A549 (cell line): Measurements from ENCODE around the gene OTOG.

ENCODE experiments used
- BCL3 ChIP-seq: fragments of >200 bp; sonication (Bioruptor Twin); formaldehyde crosslinking; IDR thresholded peaks from 3 replicates; pipeline ENCODE4 v1.6.1; 2016
- BHLHE40 ChIP-seq: IDR thresholded peaks from 2 replicates; pipeline ENCODE4 v1.6.1; 2012; ENCODE audit warnings: low read depth, low read length, inconsistent platforms
- EP300 ChIP-seq, 2 experiments: fragments of >200 bp; sonication (Bioruptor Twin); formaldehyde crosslinking; IDR thresholded peaks; 2 replicates in 1 of 2; 3 replicates in 1 of 2; pipeline ENCODE4 v1.6.1; 2016 to 2017
- HMGXB4 ChIP-seq: fragments of 250-450 bp; sonication (Bioruptor Pico); IDR thresholded peaks from 2 replicates; pipeline ENCODE4 v1.5.0; 2021; ENCODE audit warnings: mild to moderate bottlenecking, moderate library complexity, borderline replicate concordance
- PBX3 ChIP-seq: IDR thresholded peaks from 2 replicates; pipeline ENCODE4 v1.6.1; 2012
- POLR2AphosphoS2 ChIP-seq: conservative IDR thresholded peaks from 2 replicates; pipeline ENCODE4 v1.6.1; 2012; ENCODE audit warnings: low read length, improper control_type of control experiment, inconsistent platforms
- TF ChIP-seq, protein P1 (sequence below): fragments of >200 bp; sonication (Bioruptor Twin); formaldehyde crosslinking; IDR thresholded peaks from 3 replicates; pipeline ENCODE4 v1.5.1; 2016
- TF ChIP-seq, protein P2 (sequence below): fragments of 450-650 bp; IDR thresholded peaks from 2 replicates; pipeline ENCODE4 v1.6.1; 2014; ENCODE audit warnings: antibody characterized with exemption

DNA sequence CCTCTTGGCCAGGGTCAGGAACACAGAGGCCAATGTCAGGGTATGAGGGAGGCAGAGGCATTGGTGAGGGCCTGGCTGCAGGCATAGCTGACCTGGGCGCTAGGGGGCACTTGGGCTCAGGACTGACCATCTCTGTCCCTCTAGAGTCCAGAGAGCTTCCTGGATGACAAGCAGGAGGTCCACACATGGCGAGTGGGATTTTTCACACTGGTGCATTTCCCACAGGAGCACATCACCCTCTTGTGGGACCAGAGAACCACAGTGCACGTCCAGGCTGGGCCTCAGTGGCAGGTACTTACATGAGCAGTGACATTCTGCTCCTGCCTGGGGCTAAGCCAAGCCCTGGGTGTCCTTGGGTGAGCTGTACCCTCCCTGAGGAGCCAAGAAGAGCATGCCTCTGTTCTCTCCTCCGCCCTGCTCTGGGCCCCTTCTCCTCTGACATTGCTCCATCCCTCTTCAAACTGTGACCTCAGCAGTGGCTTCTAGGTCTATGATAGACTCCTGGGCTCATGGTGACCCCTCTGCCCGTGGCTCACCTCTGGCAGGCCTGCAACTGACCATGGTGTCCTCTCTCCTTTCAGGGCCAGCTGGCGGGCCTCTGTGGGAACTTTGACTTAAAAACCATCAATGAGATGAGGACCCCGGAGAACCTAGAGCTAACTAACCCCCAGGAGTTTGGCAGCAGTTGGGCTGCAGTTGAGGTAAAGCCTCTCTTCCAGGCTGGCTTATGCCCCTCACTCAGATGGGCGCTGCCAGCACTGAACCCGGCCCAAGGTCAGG, 46.6 kb downstream of the OTOG start:
- TF ChIP-seq, protein P1, sequence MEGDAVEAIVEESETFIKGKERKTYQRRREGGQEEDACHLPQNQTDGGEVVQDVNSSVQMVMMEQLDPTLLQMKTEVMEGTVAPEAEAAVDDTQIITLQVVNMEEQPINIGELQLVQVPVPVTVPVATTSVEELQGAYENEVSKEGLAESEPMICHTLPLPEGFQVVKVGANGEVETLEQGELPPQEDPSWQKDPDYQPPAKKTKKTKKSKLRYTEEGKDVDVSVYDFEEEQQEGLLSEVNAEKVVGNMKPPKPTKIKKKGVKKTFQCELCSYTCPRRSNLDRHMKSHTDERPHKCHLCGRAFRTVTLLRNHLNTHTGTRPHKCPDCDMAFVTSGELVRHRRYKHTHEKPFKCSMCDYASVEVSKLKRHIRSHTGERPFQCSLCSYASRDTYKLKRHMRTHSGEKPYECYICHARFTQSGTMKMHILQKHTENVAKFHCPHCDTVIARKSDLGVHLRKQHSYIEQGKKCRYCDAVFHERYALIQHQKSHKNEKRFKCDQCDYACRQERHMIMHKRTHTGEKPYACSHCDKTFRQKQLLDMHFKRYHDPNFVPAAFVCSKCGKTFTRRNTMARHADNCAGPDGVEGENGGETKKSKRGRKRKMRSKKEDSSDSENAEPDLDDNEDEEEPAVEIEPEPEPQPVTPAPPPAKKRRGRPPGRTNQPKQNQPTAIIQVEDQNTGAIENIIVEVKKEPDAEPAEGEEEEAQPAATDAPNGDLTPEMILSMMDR = no peak
- TF ChIP-seq PBX3 = no peak
- no peak for TF ChIP-seq POLR2AphosphoS2
- TF ChIP-seq HMGXB4 (CRISPR knock-in tag) = no peak
- TF ChIP-seq, protein P2, sequence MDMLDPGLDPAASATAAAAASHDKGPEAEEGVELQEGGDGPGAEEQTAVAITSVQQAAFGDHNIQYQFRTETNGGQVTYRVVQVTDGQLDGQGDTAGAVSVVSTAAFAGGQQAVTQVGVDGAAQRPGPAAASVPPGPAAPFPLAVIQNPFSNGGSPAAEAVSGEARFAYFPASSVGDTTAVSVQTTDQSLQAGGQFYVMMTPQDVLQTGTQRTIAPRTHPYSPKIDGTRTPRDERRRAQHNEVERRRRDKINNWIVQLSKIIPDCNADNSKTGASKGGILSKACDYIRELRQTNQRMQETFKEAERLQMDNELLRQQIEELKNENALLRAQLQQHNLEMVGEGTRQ = no peak
- no peak for TF ChIP-seq BHLHE40
- TF ChIP-seq BCL3 = no peak
- no peak for TF ChIP-seq EP300 (IDR thresholded peaks at IDR 0.05)
